Left ventricle myocardium inferior (tissue), 1 donor: ENCODE measurements around the gene TTPAL. TPM values are rescaled to one million over a fixed set of nuclear protein-coding genes. Genes with fewer than 3 reads are reported as not detected.

ENCODE experiments used
- DNase-seq: peaks from one replicate; pipeline ENCODE4 v3.0.0-alpha.2; 2020
- H3K27ac ChIP-seq: fragments of 200-600 bp; replicated peaks from 2 replicates; pipeline ENCODE4 v1.8.0; 2021
- H3K27me3 ChIP-seq: fragments of 200-600 bp; 2 replicates; pipeline ENCODE4 v1.8.0; 2021; ENCODE audit warnings: low read depth
- H3K36me3 ChIP-seq: fragments of 200-600 bp; 2 replicates; pipeline ENCODE4 v1.8.0; 2021
- H3K4me1 ChIP-seq: fragments of 200-600 bp; 2 replicates; pipeline ENCODE4 v1.8.0; 2021
- H3K4me3 ChIP-seq: fragments of 200-600 bp; 2 replicates; pipeline ENCODE4 v1.8.0; 2021; ENCODE audit warnings: mild to moderate bottlenecking, moderate library complexity
- H3K9me3 ChIP-seq: fragments of 200-600 bp; replicated peaks from 2 replicates; pipeline ENCODE4 v1.8.0; 2021
- CTCF ChIP-seq: fragments of 200-600 bp; IDR thresholded peaks from 2 replicates; pipeline ENCODE4 v1.8.0; 2021; ENCODE audit warnings: antibody characterized with exemption, mild to moderate bottlenecking, borderline replicate concordance
- intact Hi-C: fragments of 100-400 bp; cut with micrococcal nuclease; formaldehyde crosslinking; loops from one replicate; pipeline ENCODE4 v1.11.0; 2022
- total RNA-seq: library from RNA; stranded (reverse); fragmentation: NEBNext Ultra II Directional; extraction: Animal tissue kit (Norgen Biotek cat#: 25700); gene quantifications from one replicate; pipeline ENCODE4 v1.2.1, GENCODE V29; 2021
- donor health status: DM: no; HTN: yes; CAD: no; lungs with severe emphysema.

Gene TTPAL
- total RNA-seq, 1 donor from 2014 or later = 4.5 TPM

- Histone ChIP-seq H3K4me1 (no peaks in the 10 kb centered on the region), H3K27me3 (peaks cover 23% of the 10 kb centered on the region), H3K4me3 (no peak overlapping the region), H3K9me3 (no peaks in the 10 kb centered on the region), H3K36me3 (no peaks in the 10 kb centered on the region), H3K27ac (no peak overlapping the region)
- intact Hi-C loops = no loop called here
- no peak for TF ChIP-seq CTCF
- DNase-seq = no peak
Observed at GRCh38 chr20:44438782-44439181, 36.9 kb upstream of the TTPAL start.

GRCh38 chr20:44439318-44439717 is 36.4 kb upstream of the TTPAL start:
- TF ChIP-seq CTCF = no peak
- no peak for DNase-seq
- H3K9me3 ChIP-seq = no peaks in the 10 kb centered on the region
- H3K4me1 ChIP-seq = no peaks in the 10 kb centered on the region
- intact Hi-C loops = no loop called here
- H3K27ac ChIP-seq = no peak overlapping the region
- no peak overlapping the region for H3K4me3 ChIP-seq
- peaks cover 17% of the 10 kb centered on the region for H3K27me3 ChIP-seq
- no peaks in the 10 kb centered on the region for H3K36me3 ChIP-seq

GRCh38 chr20:44442298-44443070 is 33.2 kb upstream of the TTPAL start:
- no peaks in the 10 kb centered on the region for H3K4me1 ChIP-seq
- no peak overlapping the region for H3K4me3 ChIP-seq
- DNase-seq = no peak
- intact Hi-C loops = no loop called here
- H3K27ac ChIP-seq = no peak overlapping the region
- H3K27me3 ChIP-seq = peaks cover 13% of the 10 kb centered on the region
- no peak for TF ChIP-seq CTCF
- no peaks in the 10 kb centered on the region for H3K9me3 ChIP-seq
- H3K36me3 ChIP-seq = no peaks in the 10 kb centered on the region

GRCh38 chr20:44445742-44446710 is 29.6 kb upstream of the TTPAL start:
- Histone ChIP-seq H3K27me3 (peaks cover 24% of the 10 kb centered on the region), H3K36me3 (no peaks in the 10 kb centered on the region), H3K27ac (no peak overlapping the region), H3K9me3 (no peaks in the 10 kb centered on the region), H3K4me1 (no peaks in the 10 kb centered on the region), H3K4me3 (no peak overlapping the region)
- intact Hi-C loops = no loop called here
- DNase-seq = no peak
- TF ChIP-seq CTCF = no peak

GRCh38 chr20:44447827-44448419 is 27.8 kb upstream of the TTPAL start:
- Histone ChIP-seq H3K27ac (no peak overlapping the region), H3K27me3 (peaks cover 14% of the 10 kb centered on the region), H3K4me1 (no peaks in the 10 kb centered on the region), H3K36me3 (no peaks in the 10 kb centered on the region), H3K9me3 (no peaks in the 10 kb centered on the region), H3K4me3 (no peak overlapping the region)
- no peak for TF ChIP-seq CTCF
- DNase-seq = no peak
- intact Hi-C loops = no loop called here
